HG02798 (cell line): ENCODE data around the gene DISP2.

Experiments used
- ATAC-seq: cut with Tn5 transposase; IDR thresholded peaks from one replicate; pipeline ENCODE4 v1.9.1; 2021; ENCODE audit warnings: mild to moderate bottlenecking; ENCODE audit not compliant: unreplicated experiment, poor library complexity

The DISP2 gene

DNA sequence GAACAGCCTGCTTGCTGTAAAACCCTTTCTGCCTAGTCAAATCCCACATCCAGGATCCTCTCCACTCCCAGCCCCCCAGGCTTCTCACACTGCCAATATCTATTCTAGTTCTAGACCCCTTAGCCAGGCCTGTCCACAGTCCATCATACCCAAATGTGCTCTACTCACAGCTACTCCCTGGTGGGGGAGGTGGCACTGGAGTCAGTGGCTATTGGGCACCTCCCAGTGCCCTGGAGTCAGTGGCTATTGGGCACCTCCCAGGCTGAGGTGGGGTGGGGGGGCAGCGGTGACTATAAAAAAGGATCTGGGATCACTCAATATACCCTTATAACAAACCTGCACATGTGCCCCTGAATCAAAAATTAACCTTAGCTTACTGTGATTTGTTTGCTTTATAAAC is 773 bp upstream of the DISP2 start:
- no peak for ATAC-seq

DNA sequence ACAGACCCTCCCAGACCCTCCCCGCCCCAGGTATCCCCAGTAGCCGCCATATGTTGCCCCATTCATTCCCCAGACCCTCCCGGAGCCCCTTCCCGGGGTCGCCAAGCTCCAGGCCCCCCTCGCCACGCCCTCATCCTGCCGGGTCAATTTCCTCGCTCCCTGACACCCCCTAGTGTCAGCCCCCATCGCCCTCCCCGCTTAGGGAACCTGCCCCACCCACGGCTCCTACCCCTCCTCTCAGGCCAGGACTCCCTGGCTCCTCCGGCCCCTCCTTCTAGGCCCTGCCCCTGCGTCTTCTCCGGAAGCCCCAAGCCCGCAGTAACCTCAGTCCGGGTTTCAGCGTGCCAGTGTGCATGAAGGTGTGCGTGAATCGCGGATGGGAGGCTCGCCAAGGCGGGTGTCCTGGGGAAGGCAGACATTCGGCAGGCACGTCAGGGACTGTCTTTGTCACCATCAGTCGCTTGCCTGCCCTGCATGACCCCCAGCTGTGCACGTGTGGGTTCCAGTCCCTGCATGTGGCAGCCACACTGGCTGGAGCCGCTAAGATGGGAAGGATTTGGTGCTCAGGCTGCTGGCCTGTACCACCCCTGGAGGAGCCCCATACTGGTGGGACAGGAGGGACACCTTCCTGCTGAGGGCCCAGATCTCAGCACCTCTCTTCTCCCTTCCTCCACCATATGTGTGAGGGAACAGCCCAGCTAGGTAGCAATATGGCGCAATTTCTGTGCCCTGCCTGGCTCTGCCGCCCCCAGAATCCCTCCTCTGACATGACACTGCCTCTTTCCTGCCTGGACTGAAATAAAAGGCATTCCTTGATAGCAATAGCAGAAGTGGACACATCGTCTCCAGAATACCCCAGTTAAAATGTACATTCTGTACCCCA is 693 bp downstream of the DISP2 start:
- ATAC-seq, result peak; percentile 14

DNA sequence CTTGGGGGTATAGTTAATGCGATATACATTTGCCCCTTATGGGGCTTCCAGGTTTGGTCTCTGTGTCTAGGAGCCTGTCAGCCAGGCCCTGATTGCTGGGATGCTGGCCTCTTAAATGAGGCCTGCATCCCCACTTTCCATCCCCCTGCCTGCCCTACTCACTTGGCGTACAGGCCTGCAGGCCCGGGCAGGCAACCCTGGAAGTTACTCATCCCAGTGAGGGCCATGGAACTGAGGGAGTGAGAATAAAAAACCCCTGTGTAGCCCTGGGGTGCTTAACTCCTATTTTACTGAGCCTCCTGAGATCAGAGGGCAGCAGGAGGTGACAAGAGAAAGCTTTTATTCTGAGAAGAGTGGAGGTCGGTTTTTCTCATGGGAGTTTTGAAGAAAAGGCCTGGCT is 2.0 kb downstream of the DISP2 start:
- ATAC-seq, result no peak

DNA sequence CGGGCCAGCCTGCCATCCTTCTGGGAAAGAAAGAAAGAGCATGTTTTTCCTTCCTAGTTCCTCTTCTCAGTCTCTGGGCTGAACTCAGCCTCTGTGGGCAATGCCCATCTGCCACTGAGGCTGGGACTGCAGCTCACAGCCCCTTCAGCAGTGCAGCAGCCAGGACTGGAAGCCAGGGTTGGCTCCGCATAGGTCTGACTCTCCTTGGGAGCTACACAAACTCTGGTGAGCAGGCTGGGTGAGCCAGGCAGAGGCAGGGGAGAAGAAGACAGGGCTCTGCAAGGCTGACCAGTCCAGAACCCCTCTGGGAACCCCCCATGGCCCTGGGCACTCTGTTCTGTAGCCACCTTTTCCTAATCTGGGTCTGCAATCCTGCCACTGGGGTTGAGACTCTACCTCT is 3.6 kb downstream of the DISP2 start:
- no peak for ATAC-seq

DNA sequence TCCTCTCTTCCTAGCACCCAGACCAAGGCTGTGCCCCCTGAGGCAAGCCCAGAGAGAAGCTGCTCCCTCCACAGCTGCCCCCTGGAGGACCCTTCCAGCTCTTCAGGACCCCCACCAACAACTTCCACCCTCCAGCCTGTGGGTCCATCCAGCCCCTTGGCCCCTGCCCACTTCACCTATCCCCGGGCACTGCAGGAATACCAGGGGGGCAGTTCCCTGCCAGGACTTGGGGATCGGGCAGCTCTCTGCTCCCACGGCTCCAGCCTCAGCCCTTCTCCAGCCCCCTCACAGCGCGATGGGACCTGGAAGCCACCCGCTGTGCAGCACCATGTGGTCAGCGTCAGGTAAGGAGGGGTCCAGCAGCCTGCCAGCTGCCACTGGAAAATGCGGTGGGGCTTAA is 5.6 kb downstream of the DISP2 start:
- ATAC-seq, result no peak

DNA sequence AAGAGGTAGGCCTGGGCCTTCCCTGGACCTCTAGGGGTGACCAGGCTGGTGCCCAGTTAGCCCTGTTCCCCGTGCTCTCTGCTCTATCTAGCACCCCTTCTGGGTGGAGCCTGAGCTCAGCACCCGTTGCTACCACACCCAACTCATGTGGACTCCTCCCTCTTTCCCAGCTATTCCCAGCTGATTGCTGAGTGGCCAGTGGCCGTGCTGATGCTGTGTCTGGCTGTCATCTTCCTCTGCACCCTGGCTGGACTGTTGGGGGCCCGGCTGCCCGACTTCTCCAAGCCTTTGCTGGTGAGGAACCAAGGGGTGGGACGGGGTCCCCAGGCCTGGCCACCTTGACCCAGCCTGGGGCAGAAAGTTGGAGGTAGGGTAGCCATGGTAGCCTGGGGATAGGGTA is 6.2 kb downstream of the DISP2 start:
- no peak for ATAC-seq

DNA sequence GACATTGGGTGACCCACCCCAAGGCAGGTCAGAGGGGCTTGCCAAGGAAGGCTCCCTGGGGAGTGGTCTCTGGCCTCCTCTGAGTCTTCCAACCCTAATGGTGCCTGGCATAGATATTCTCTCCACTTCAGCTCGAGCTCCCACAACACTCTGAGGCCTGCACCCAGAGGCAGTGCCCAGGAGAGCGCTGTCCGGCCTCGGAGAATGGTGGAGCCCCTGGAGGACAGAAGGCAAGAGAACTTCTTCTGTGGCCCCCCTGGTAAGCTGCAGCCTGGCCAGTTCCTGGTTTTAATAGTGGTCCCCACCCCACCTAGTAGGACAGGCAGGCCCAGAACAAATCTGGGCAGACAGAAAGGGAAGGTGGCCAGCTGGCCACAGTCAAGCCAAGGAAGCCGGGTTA is 7.0 kb downstream of the DISP2 start:
- no peak for ATAC-seq

DNA sequence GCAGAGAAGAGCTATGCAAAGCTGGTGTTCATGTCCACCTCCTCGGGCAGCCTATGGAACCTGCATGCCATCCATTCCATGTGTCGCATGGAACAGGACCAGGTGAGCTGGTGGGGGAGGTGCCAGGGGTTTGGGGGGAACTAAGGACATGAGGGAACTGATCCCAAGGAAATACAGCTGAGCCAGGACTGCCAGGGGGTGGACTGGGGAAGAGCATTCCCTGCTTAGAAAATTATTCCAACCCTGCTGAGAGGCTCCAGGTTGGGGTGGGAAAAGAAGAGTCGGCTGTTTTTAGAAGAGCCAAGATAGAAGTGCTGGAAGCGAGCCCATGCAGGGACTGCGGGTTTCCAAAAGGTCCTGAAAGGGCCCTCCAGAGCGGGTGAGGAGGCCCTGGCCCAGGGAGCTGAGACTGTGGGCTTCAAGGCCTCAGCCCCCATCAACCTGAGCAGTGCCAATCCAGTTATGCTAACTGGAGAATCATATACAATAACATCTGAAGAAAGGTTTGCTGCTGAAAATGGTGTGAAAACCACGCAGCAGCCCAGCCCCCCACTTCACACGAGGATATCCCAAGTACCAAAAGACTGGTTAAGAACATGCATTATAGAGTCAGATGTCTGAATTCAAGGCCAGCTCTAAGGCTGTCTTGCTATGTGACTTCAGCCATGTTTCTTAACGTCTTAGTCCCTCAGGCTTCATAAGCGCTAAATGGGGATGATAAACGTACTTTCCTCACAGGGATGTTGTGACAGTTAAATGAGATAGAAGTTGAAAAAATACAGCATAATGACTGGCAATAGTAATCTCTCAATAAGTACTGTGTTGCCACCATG is 7.8 kb downstream of the DISP2 start:
- no peak for ATAC-seq

DNA sequence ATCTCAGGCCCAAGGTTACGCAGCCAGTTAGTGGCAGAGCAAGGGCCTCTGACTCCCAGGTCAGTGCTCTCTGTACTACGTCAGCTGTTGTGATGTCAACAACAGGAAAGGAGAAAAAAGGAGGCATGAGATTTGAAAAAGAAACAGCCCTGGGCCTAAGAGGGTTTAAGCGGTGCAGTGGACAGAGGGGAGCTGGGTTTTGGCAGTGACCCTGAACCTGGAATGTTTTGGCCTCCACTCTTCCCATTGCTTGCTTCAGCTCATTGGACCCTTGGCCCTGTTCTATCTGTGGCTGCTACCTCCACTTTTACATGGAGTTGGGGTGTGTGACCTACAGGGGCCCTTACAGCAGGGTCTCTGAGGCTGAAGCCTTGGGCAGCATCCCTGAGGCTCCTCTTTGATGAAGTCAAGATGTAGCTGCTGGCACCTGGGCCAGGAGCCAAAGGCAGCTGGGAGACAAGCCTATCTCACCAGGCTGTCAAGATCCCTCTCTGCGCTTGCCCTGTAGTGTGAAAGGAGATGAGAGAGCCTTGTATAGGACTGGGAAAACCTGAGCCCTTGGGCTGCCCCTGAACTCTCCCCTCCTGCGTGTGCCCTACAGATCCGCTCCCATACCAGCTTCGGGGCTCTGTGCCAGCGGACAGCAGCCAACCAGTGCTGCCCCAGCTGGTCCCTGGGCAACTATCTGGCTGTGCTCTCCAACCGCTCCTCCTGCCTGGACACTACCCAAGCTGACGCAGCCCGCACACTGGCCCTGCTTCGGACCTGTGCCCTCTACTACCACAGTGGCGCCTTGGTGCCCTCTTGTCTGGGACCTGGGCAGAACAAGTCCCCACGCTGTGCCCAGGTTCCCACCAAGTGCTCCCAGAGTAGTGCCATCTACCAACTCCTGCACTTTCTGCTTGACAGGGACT is 8.7 kb downstream of the DISP2 start:
- no peak for ATAC-seq

DNA sequence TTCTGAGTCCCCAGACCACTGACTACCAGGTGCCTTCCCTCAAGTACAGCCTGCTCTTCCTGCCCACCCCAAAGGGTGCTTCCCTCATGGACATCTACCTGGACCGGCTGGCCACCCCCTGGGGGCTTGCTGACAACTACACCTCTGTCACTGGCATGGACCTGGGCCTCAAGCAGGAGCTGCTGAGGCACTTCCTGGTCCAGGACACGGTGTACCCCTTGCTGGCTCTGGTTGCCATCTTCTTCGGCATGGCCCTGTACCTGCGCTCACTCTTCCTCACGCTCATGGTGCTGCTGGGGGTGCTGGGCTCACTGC is 9.3 kb downstream of the DISP2 start:
- ATAC-seq, result no peak

DNA sequence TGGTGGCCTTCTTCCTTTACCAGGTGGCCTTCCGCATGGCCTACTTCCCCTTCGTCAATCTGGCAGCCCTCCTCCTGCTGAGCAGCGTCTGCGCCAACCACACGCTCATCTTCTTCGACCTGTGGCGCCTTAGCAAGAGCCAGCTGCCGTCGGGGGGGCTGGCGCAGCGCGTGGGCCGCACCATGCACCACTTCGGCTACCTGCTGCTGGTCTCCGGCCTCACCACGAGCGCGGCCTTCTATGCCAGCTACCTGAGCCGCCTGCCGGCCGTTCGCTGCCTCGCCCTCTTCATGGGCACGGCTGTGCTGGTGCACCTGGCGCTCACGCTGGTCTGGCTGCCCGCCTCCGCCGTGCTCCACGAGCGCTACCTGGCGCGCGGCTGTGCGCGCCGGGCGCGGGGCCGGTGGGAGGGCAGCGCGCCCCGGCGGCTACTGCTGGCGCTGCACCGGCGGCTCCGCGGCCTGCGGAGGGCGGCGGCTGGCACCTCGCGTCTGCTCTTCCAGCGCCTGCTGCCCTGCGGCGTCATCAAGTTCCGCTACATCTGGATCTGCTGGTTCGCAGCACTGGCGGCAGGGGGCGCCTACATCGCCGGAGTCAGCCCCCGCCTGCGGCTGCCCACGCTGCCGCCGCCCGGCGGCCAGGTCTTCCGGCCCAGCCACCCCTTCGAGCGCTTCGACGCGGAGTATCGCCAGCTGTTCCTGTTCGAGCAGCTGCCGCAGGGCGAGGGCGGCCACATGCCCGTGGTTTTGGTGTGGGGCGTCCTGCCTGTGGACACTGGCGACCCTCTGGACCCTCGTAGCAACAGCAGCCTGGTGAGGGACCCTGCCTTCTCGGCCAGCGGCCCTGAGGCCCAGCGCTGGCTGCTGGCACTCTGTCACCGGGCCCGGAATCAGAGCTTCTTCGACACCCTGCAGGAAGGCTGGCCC is 9.9 kb downstream of the DISP2 start:
- ATAC-seq, result peak; percentile 86

DNA sequence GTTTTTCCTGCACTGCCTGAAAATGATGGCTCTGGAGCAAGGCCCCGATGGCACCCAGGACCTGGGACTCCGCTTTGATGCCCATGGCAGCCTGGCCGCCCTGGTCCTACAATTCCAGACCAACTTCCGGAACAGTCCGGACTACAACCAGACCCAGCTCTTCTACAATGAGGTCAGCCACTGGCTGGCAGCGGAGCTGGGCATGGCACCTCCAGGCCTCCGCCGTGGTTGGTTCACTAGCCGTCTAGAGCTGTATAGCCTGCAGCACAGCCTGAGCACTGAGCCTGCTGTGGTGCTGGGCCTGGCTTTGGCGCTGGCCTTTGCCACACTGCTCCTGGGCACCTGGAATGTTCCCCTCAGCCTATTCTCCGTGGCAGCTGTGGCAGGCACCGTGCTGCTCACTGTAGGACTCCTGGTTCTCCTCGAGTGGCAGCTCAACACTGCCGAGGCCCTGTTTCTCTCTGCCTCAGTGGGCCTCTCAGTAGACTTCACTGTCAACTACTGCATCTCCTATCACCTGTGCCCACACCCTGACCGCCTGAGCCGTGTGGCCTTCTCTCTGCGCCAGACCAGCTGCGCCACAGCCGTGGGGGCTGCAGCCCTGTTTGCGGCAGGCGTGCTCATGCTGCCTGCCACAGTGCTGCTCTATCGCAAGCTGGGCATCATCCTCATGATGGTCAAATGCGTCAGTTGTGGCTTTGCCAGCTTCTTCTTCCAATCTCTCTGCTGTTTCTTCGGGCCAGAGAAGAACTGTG is 10.9 kb downstream of the DISP2 start:
- no peak for ATAC-seq

DNA sequence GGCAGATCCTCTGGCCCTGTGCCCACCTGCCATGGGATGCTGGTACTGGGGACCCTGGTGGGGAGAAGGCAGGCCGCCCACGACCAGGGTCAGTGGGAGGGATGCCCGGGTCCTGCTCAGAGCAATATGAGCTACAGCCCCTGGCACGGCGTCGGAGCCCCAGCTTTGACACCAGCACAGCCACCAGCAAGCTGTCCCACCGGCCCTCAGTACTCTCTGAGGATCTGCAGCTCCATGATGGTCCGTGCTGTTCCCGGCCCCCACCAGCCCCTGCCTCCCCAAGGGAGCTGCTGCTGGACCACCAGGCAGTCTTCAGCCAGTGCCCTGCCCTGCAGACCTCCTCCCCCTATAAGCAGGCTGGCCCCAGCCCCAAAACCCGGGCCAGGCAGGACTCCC is 11.5 kb downstream of the DISP2 start:
- no peak for ATAC-seq

DNA sequence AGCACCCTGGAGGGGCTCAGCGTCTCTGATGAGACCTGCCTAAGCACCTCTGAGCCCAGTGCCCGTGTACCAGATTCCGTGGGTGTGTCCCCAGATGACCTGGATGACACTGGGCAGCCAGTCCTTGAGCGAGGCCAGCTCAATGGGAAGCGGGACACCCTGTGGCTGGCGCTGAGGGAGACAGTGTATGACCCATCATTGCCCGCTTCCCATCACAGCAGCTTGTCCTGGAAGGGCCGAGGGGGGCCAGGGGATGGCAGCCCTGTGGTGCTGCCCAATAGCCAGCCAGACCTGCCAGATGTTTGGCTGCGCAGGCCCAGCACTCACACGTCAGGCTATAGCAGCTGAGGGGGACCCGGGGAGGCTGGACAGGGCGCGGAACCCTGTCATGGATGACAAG is 12.0 kb downstream of the DISP2 start:
- ATAC-seq, result no peak

DNA sequence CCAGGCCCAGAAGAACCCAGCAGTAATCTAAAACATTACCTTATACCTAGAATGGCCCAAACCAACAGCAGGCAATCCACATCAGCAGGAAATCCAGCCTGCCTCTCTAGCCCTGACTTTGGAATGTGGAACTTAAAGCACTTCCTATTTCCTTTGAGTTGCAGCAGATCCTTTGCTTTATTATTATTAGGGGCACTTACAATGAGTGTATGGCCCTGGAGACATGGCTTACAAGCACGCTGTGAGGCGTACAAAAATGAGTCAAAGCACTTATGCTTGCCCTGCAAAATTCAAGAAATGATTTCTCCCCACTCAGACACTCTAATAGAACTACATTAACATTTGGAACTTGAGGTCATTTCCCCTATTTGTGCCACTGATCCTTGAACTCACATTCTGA is 15.0 kb downstream of the DISP2 start:
- no peak for ATAC-seq

DNA sequence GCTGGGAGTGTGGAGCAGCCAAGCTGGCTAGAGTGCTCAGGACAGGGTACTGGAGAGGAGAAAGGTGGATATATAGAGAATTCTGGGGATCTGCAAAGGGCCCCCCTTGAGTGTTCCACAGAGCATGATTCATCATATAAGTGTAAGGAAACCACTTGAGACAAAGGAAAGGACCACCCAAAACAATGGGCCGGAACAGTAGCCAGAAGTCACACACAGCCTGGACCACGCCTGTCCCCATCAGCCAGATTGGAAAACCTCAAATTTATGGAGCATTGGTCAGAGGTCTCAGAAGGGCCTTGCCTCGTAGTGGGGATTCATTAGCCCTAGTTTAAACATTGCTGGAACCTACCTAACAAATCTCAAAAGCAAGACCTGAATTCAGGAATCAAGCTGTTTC is 19.6 kb downstream of the DISP2 start:
- ATAC-seq, result no peak

DNA sequence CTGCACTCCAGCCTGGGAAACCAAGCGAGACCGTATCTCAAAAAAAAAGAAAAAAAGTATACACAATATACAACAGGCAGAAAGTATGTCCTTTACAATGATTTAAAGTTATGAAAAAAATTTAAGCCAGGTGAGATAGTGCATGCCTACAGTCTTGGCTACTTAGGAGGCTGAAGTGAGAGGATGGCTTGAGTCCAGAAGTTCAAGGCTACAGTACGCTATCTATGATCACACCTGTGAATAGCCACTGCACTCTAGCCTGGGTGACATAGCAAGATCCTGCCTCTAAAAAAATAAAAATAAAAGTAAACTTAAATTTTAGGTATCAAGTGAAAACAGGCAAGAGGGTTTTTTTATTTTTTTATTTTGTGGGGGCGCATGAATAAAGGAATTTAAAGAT is 21.4 kb downstream of the DISP2 start:
- ATAC-seq, result no peak

DNA sequence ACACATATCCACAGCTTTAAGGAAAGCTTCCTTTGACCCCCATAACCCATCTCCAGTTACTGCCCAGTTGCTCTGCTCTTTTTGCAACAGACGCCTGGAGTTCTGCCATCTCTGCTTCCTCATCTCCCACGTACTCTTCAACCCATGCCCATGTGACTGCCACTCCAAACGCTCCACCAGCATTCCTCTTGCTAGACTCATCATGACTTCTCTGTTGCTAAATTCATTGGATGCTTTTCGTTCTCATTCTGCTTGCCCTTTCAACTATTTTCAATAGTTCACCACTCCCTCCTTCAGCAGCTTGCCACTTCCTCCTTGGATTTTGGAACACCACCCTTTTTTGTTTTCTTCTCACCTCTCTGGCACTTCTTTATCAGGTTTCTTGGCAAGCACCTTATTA is 21.8 kb downstream of the DISP2 start:
- no peak for ATAC-seq

DNA sequence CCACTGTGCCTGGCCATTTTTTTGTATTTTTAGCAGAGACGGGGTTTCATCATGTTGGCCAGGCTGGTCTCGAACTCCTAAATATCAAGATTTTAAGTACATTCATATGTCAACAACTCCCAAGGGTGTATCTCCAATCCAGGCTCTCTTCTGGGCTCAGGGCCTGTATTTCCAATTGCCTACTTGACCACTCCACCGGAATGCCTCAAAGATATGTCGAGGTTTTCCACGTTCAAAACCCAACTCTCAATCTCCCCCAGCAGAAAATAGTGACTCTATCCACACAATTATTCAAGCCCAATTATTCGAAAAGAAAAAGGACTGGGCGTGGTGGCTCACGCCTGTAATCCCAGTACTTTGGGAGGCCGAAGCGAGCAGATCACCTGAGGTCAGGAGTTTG is 22.6 kb downstream of the DISP2 start:
- ATAC-seq, result no peak
